Measurements from ENCODE around the gene PASK.

- TF ChIP-seq CTCF (IDR thresholded peaks at IDR 0.05) = no peak
- TF ChIP-seq POLR2AphosphoS5 (IDR thresholded peaks at IDR 0.05) = no peak
Measured at GRCh38 chr2:241148239-241148638, 1.0 kb downstream of the PASK start.
